Loucy (cell line): ENCODE measurements around the gene HSD17B13.

Source experiments
- EZH2phosphoT487 ChIP-seq: fragments of 200-600 bp; IDR thresholded peaks from 2 replicates; pipeline ENCODE4 v1.6.1; 2018; ENCODE audit warnings: antibody characterized with exemption, mild to moderate bottlenecking, moderate library complexity, borderline replicate concordance
- TF ChIP-seq, protein P1 (sequence below): fragments of 200-600 bp; sonication (generic); conservative IDR thresholded peaks from 2 replicates; pipeline ENCODE4 v1.5.1; 2014; ENCODE audit warnings: mild to moderate bottlenecking, antibody characterized with exemption, low read length

DNA sequence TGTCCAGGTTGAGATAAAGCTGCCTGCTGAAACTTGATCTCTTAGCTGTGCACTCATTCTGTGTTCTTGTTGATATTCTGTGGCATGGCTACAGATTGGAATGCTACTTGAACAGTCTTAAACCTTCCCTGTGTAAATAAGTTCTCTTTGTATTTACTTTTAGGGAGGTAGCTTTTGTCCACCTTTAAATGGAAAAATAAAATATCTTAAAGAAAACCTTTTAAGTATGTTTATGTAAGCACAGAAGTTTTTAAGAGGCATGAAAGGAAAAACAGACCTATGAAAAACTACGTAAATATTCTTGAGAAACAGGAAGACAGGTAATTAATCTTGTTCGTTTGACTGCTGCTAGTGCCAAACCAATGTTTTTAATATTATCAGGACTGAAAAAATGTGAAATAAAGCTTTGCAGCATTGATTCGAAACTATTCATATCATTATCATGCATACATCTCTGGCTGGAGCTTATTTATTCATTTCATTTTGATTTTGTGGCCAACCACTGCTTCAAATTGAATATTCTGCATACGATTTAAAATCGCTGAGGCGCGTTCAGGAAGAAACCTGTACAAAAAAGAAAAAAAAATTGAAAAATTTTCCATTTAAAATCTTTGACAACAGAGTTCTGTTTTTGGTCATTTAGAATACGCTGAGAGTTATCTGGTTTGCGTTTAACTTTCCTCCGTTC lies 17.8 kb downstream of the HSD17B13 start:
- TF ChIP-seq, protein P1, sequence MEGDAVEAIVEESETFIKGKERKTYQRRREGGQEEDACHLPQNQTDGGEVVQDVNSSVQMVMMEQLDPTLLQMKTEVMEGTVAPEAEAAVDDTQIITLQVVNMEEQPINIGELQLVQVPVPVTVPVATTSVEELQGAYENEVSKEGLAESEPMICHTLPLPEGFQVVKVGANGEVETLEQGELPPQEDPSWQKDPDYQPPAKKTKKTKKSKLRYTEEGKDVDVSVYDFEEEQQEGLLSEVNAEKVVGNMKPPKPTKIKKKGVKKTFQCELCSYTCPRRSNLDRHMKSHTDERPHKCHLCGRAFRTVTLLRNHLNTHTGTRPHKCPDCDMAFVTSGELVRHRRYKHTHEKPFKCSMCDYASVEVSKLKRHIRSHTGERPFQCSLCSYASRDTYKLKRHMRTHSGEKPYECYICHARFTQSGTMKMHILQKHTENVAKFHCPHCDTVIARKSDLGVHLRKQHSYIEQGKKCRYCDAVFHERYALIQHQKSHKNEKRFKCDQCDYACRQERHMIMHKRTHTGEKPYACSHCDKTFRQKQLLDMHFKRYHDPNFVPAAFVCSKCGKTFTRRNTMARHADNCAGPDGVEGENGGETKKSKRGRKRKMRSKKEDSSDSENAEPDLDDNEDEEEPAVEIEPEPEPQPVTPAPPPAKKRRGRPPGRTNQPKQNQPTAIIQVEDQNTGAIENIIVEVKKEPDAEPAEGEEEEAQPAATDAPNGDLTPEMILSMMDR = no peak
- no peak for TF ChIP-seq EZH2phosphoT487
